Epithelial cell of proximal tubule (primary cell): ENCODE results near the gene SH3RF3. TPM values are rescaled to one million over a fixed set of nuclear protein-coding genes. Genes with fewer than 3 reads are reported as not detected.

ENCODE experiments used
- DNase-seq: peaks from one replicate; pipeline ENCODE4 v3.0.0-alpha.2; 2011; ENCODE audit warnings: low read depth
- H3K4me3 ChIP-seq: 2 replicates; pipeline ENCODE4 v1.5.1; 2011; ENCODE audit warnings: low read depth, mild to moderate bottlenecking, low read length
- total RNA-seq: library from RNA; depleted of rRNA; stranded (reverse); fragments of >200 nt; gene quantifications from 2 replicates; pipeline ENCODE4 v1.2.3, GENCODE V29; 2015
- TF ChIP-seq, protein P1 (sequence below): conservative IDR thresholded peaks from 2 replicates; pipeline ENCODE4 v1.5.1; 2012; ENCODE audit warnings: low read depth, mild to moderate bottlenecking, low read length

SH3RF3 gene
- total RNA-seq, 1 donor from 2014 or later, result 1.7 TPM

DNA sequence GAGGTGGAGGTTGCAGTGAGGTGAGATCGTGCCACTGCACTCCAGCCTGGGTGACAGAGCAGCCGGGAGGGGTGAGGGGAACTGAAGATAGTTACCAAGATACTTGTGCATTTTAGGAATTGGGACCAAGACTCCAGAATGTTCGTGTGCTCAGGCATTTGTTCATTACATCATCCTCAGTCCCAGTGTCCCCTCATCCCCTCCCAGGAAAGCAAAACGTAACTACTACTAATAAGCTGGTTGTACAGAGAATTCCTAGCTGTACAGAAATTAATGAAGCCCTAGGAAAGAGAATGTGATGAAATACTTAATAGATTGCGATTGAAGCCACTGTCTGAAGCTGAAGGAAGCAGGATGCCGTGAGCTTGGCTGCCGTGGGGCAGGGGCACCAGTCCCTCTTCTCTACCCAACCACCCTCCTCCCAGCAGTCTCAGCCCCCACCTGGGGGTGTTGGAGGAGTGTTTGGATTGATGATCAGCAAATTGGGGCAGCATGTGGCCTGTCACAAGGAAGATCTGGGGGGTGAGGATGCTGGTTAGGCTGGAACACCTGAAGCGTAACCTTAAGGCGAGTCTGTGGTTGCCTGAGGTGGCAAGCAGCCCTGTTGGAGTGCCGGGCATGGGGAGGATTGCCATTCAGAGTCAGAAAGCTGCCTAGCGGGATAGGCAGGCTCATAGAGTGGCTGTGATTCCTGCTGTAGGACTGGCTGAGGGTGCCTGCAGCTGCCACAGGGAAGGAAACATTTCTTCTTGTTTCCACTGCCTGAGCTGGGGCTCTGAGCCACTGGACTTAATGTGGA is 140.9 kb downstream of the SH3RF3 start:
- DNase-seq, result no peak
- no peak overlapping the region for H3K4me3 ChIP-seq
- TF ChIP-seq, protein P1, sequence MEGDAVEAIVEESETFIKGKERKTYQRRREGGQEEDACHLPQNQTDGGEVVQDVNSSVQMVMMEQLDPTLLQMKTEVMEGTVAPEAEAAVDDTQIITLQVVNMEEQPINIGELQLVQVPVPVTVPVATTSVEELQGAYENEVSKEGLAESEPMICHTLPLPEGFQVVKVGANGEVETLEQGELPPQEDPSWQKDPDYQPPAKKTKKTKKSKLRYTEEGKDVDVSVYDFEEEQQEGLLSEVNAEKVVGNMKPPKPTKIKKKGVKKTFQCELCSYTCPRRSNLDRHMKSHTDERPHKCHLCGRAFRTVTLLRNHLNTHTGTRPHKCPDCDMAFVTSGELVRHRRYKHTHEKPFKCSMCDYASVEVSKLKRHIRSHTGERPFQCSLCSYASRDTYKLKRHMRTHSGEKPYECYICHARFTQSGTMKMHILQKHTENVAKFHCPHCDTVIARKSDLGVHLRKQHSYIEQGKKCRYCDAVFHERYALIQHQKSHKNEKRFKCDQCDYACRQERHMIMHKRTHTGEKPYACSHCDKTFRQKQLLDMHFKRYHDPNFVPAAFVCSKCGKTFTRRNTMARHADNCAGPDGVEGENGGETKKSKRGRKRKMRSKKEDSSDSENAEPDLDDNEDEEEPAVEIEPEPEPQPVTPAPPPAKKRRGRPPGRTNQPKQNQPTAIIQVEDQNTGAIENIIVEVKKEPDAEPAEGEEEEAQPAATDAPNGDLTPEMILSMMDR, result no peak

- no peak overlapping the region for H3K4me3 ChIP-seq
- DNase-seq, result no peak
- TF ChIP-seq, protein P1, result no peak
Measured at GRCh38 chr2:109270505-109271312, 141.7 kb downstream of the SH3RF3 start.

GRCh38 chr2:109271920-109272319 is 142.9 kb downstream of the SH3RF3 start:
- H3K4me3 ChIP-seq, result no peak overlapping the region
- TF ChIP-seq, protein P1, result no peak
- no peak for DNase-seq

GRCh38 chr2:109272461-109272860 is 143.5 kb downstream of the SH3RF3 start:
- TF ChIP-seq, protein P1, result no peak
- no peak overlapping the region for H3K4me3 ChIP-seq
- DNase-seq, result no peak

GRCh38 chr2:109275120-109276012 is 146.4 kb downstream of the SH3RF3 start:
- no peak for DNase-seq
- TF ChIP-seq, protein P1, result no peak
- no peak overlapping the region for H3K4me3 ChIP-seq

- DNase-seq, result no peak
- TF ChIP-seq, protein P1, result no peak
Measured at GRCh38 chr2:109277406-109277805, 148.4 kb downstream of the SH3RF3 start.

More at GRCh38 chr2:109277406-109277805, 148.4 kb downstream of the SH3RF3 start:
- H3K4me3 ChIP-seq, result no peak overlapping the region
